T-helper 2 cell (primary cell): Measurements from ENCODE around the gene FLT4.
A peak's percentile ranks its signal among the peaks of the same experiment; 100 is the strongest.

ENCODE experiments used
- DNase-seq, 5 experiments: peaks; one replicate each; pipeline versions ENCODE4 v3.0.0 to v3.0.0-alpha.2; 2012 to 2022

FLT4 gene

GRCh38 chr5:180605554-180606214 lies 43.7 kb downstream of the FLT4 start:
- peak in 4 of 5 experiments; percentile 8 to 81 (median 40) for DNase-seq

- DNase-seq = no peak
Measured at GRCh38 chr5:180604271-180604670, 45.1 kb downstream of the FLT4 start.

DNA sequence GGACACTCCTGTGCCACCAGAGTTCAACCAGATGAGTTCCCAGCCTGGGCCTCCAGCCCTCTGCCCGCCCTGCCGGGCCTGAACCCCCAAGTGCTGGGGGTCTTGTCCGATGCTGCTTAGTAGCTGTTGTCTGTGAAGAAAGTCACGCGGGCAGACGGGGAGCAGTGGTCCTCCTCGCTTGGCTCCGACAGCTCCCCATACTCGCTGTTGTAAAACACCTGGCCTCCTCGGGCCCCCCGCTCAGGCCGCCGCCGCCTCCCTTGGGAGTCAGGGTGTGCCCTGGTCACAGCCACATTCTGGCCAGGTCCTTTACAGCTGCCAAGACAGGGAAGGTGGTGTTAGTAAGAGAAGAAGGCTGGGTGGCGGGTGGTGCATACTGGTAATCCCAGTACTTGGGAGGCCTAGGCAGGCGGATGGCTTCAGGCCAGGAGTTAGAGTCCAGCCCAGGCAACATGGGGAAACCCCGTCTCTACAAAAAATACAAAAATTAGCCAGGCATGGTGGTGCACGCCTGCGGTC lies 46.3 kb downstream of the FLT4 start:
- no peak for DNase-seq

- DNase-seq = no peak
Measured at GRCh38 chr5:180602481-180603075, 46.8 kb downstream of the FLT4 start.

DNA sequence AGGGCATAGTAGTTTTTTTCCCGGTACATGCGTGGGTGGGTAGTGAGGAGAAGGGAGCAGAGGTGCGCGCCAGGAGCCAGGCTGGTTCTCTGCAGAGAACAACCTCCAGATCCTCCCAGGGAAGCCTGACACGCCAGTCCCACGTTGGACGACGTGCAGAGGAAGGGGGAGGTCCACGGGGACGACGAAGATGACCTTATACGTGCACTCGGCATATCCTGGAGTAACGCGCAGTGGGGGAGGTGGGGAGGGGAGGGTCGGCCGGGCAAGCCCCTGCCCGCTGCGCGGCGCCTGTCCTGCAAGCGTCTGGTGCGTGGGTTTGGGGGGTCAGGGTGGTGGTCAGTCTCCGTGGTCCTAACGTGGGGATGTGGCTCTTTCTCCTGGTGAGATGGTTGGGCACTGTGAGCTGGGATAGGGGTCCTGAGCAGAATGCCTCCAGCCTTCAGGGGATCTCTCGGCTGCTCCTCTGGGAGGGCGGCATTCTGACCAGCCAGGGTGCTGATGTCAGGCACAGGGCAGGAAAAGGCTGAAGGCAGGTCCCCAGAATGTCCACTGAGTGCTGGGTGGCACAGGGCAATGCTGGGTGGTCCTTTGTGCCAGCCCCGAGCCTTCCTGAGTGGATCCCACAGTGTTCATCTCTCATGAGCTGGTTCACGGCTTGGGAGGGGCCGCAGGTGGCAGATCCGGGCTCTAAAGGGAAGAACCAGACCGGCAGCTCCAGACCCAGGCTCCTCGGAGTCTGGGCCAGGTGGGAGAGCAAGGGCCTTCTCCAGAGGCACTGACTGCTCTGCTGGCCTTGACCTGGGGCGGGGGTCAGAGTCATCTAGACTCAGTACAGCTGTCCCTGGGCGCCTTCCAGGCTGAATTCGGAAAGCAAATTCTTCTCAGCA lies 47.6 kb downstream of the FLT4 start:
- DNase-seq = no peak

DNA sequence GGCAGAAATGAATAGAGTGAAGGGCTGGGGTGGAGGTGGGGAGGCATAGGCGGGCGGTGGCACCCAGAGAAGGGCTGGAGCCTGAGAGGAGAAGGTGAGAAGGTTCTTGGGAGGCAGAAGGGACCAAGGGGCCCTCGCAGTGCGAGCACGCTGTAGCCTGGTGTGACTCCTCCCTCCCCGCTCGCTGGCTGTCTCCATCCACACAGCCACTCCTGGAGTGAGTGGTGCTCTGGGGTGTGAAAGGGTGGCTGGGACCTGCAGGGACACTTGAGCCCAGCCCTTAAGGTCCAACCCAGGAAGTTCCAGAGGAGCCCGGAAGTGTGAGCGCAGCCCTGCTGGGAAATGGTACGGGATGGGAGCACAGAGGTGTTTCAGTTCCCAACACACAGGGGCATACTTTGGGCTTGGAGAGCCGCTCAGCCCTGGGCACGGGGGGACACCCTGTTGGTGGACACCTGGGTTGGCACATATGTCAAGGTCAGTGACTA lies 48.8 kb downstream of the FLT4 start:
- no peak for DNase-seq

DNA sequence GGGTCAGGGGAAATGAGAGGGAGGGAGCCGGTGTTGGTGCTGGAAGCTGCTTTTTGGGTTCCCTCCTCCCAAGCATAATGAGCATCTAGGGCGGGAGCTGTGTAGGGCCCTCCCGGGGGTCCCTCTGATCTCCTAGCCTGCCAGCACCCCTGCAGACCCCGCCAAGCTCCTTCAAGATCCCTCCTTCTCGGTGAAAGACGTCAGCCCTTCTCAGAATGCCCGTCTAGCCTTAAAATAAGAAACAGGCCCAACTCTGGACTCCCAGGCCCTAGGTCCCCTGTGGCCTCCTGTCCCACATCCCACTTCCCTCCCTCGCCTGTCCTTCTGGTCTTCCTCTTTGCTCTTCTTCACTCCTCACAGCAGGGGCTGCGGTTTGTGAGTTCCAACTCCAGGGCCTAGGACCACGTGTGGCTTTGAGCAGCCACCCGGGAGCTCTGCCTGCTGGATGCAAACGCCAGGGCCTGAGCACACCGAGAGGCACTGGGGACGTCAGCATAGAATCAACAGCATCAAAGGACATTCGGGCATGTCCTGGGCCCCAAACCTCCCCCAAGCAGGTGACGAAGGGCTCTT lies 49.3 kb downstream of the FLT4 start:
- DNase-seq = no peak

GRCh38 chr5:180599590-180599914 lies 49.8 kb downstream of the FLT4 start:
- no peak for DNase-seq

GRCh38 chr5:180598797-180599589 lies 50.4 kb downstream of the FLT4 start:
- DNase-seq = no peak

GRCh38 chr5:180598316-180598701 lies 51.1 kb downstream of the FLT4 start:
- DNase-seq = no peak

- DNase-seq = no peak
Measured at GRCh38 chr5:180596668-180597231, 52.6 kb downstream of the FLT4 start.

- no peak for DNase-seq
Measured at GRCh38 chr5:180596115-180596667, 53.2 kb downstream of the FLT4 start.

- no peak for DNase-seq
Measured at GRCh38 chr5:180595381-180596114, 53.9 kb downstream of the FLT4 start.

- no peak for DNase-seq
Measured at GRCh38 chr5:180595046-180595379, 54.4 kb downstream of the FLT4 start.

GRCh38 chr5:180594311-180595045 lies 54.9 kb downstream of the FLT4 start:
- DNase-seq = no peak

GRCh38 chr5:180593446-180594206 lies 55.8 kb downstream of the FLT4 start:
- no peak for DNase-seq

- no peak for DNase-seq
Measured at GRCh38 chr5:180592176-180592575, 57.2 kb downstream of the FLT4 start.

- DNase-seq = peak in 1 of 5 experiments; percentile 13
Measured at GRCh38 chr5:180591311-180591887, 58.0 kb downstream of the FLT4 start, which contains the start of gene SCGB3A1. Gene SCGB3A1, minus strand, starts transcription at chr5:180591499. Its CDS starts 37 bp downstream, at chr5:180591462.
